Fibroblast of villous mesenchyme (primary cell): ENCODE measurements around the gene LRFN2. TPM values are rescaled to one million over a fixed set of nuclear protein-coding genes. Genes with fewer than 3 reads are reported as not detected.

Experiments used
- DNase-seq: peaks from one replicate; pipeline ENCODE4 v3.0.0-alpha.2; 2010; ENCODE audit warnings: low read depth
- H3K4me3 ChIP-seq: 2 replicates; pipeline ENCODE4 v1.5.1; 2011; ENCODE audit warnings: low read depth, mild to moderate bottlenecking, low read length
- CTCF ChIP-seq: IDR thresholded peaks from 2 replicates; pipeline ENCODE4 v1.5.1; 2012; ENCODE audit warnings: low read depth, mild to moderate bottlenecking, low read length; ENCODE audit not compliant: insufficient read depth
- total RNA-seq: library from RNA; depleted of rRNA; stranded (reverse); fragments of >200 nt; gene quantifications from 2 replicates; pipeline ENCODE4 v1.2.3, GENCODE V29; 2012

Gene LRFN2
- total RNA-seq, 1 donor: not detected

- no peak for DNase-seq
- TF ChIP-seq CTCF: no peak
Measured at GRCh38 chr6:40490508-40490907, 96.7 kb downstream of the LRFN2 start.

DNA sequence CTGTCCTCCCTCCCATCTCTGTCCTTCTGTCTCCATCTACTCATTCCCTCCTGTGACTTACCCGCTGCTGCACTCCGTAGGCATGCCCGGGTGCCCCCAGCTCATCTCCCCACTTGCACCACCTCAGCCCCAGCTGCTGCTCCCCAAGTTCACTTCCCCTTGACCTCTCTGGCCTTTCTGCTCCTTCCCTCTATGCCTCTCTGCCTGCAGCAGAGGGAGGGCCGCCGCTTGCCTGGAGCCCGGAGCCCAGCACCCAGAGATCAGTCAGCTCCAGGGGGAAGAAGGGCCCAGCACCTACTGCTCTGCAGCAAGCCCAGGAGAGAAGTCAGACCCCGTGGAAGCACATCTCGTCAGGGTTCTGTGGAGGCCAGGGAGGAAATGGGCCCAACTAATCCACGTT lies 97.4 kb downstream of the LRFN2 start:
- no peak for TF ChIP-seq CTCF
- no peak for DNase-seq
- H3K4me3 ChIP-seq: no peak overlapping the region

More at GRCh38 chr6:40490508-40490907, 96.7 kb downstream of the LRFN2 start:
- no peak overlapping the region for H3K4me3 ChIP-seq

DNA sequence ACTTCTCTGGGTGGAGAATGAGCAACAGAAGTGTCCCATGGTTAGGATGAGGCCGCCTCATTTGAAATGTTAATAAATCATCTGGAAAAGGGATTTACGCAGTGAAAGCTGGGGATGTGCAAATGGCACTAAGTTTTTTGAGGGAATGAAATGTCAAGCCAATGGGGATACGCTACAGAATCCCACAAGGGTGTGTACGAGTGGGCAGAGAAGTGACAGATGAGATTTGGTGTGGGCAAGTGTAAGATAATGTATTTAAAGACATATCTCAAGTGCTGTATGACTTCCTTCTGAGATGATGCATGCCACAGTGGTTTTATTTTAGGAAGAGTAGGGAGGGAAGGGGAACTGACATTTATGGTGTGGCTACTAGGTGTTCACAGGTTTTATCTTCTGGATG lies 100.6 kb downstream of the LRFN2 start:
- no peak for DNase-seq
- H3K4me3 ChIP-seq: no peak overlapping the region
- TF ChIP-seq CTCF: no peak

- TF ChIP-seq CTCF: no peak
- no peak for DNase-seq
- no peak overlapping the region for H3K4me3 ChIP-seq
Measured at GRCh38 chr6:40485795-40486194, 101.4 kb downstream of the LRFN2 start.

DNA sequence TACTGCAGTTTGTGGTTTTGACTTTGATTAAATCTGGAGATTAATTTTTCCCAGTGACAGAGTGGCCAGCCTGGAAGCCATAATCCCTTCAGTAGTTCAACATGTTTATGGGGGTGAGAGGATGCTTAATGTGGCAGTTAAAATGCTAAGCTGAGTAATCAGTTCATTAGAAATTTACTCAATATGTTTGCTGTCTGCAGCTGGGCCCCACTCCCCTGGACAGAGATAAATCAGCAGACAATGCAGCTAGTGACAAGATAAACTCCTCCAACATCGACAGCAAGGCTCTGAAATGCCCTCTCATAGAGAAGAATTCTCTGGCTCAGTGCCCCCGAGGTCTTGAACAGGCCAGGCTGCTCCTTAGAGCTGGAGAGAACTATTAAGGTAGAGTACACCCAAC lies 101.9 kb downstream of the LRFN2 start:
- H3K4me3 ChIP-seq: no peak overlapping the region
- TF ChIP-seq CTCF: no peak
- no peak for DNase-seq

DNA sequence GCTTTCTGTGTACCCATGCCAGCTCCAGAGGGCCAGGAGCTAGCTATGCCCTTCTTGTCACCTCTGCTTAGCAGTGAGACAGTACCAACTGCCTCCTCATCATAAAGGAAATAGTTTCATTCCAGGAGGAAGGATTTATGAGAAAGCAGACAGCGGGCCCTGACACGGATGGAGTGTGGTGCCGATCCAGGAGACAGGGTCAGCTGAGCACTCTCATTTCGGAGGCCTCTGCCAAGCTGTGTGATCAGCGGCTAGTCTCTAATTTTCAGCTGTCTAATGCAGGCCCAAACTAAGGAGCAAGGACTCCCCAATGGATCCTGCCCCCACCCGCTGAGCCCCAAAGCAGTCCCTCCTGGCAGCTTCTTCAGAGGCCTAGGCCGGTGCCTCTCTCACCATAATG lies 103.1 kb downstream of the LRFN2 start:
- no peak for TF ChIP-seq CTCF
- DNase-seq: no peak
- H3K4me3 ChIP-seq: no peak overlapping the region

- no peak overlapping the region for H3K4me3 ChIP-seq
- DNase-seq: no peak
- TF ChIP-seq CTCF: no peak
Measured at GRCh38 chr6:40482532-40482931, 104.6 kb downstream of the LRFN2 start.
